GM23248 (cell line): Measurements from ENCODE around the gene NUP205.

Source experiments
- EZH2 ChIP-seq: fragments of 200-600 bp; sonication (generic); IDR thresholded peaks from 2 replicates; pipeline ENCODE4 v1.6.1; 2018; ENCODE audit warnings: antibody characterized with exemption, mild to moderate bottlenecking; ENCODE audit not compliant: insufficient read depth, poor library complexity, severe bottlenecking
- EZH2phosphoT487 ChIP-seq: fragments of 200-600 bp; sonication (generic); IDR thresholded peaks from 2 replicates; pipeline ENCODE4 v1.6.1; 2018; ENCODE audit warnings: antibody characterized with exemption, moderate library complexity, mild to moderate bottlenecking, low read depth; ENCODE audit not compliant: insufficient read depth

GRCh38 chr7:135553346-135553745, 4.4 kb upstream of the NUP205 start:
- TF ChIP-seq EZH2: no peak
- no peak for TF ChIP-seq EZH2phosphoT487
